Hematopoietic multipotent progenitor cell (in vitro differentiated cells): ENCODE data around the gene AFF2. TPM values are rescaled to one million over a fixed set of nuclear protein-coding genes. Genes with fewer than 3 reads are reported as not detected.

Source experiments
- DNase-seq, 3 donors: peaks; one replicate each; pipeline ENCODE4 v3.0.0-alpha.2; 2011 to 2015; ENCODE audit warnings: low read depth in 2 of 3, low spot score in 2 of 3
- total RNA-seq: library from RNA; depleted of rRNA; stranded (reverse); fragments of >200 nt; gene quantifications from one replicate; pipeline ENCODE4 v1.2.3, GENCODE V29; 2012

AFF2 gene
- 2.7 TPM for total RNA-seq

DNA sequence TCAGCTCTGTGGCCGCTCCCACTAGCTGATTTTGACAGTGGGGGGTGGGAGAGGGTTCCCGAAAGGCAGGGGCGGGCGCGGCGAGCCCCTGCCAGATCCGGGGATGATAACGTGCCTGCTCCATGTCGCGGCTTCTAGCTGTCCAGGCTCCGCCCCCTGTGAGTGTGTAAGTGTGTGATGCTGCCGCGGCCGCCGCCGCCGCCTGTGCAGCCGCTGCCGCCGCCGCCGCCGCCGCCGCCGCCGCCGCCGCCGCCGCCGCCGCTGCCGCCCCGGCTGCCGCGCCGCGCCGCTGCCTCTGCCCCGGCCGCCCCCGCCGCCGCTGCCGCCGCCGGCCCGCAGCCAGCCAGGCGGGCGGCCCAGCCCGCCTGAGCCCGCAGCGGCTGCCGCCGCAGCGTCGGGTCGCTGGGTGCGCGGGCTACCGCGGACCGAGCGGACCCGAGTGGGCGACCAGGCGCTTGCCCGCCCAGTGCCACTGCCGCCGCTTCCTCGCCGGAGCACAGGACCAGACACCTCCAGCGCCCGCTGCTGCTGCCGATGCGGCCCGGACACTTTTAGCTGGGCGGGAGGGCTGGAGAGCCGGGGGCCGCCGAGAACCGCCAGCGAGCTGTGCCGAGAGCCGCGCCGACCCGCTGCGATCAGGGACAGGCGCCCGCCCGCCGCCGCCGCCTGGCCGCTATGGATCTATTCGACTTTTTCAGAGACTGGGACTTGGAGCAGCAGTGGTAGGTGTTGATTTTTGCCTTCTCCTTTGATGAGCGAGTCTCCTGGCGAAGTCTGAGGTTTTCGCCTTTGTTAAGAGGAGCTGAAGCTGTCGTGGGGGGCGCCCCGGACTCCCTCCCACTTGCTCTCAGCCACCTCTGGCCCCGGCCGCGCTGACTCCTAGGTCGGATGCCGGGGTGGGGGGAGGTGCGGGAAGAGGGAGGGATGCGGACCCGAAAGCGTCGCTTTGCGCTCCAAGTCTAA, at the start of gene AFF2:
Gene AFF2, plus strand, starts transcription at position 195 of the 963 bp plus-strand sequence. Its CDS starts 481 bp downstream, at position 676.
- DNase-seq, result peak in 2 of 3 donors; percentile 40 to 56

DNA sequence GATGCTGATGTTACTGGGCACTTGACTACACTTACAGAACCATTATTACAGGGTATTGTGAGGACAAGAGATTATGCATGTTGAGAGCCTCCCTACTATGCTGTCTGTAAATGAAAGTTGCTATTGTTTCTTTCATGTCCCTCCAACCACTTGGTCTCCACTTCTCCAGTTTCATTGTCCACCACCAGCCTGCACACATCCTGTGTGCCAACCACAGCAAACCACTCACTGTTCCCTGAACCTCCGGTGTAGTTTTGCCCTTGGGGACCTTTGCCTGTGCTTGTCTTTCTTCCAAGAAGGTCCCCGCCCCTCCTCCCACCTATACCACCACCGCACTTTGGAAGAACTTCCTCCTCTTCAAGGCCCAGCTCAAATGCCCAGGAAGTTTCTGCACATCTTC, 43.1 kb upstream of the AFF2 start:
- DNase-seq, result no peak

DNA sequence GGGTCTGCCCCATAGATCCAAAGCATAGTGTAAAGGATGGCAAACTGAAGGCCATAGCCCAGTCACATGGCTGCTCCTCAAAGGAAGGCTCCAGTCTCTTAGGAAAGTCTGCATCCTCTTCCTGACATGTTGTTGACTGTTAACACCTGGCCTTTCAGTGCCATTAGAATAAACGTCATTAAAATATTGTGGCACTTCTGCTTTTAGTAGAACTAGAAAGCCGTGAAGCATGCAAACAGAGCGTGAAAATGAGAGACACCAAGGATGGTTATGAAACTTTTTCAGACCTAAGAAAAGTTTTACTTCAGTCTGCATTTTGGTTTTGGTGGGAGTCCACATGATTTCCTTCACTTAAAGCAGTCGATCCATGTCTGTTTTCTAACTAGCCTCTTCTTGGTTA, 41.1 kb upstream of the AFF2 start:
- peak in 1 of 3 donors; percentile 19 for DNase-seq

DNA sequence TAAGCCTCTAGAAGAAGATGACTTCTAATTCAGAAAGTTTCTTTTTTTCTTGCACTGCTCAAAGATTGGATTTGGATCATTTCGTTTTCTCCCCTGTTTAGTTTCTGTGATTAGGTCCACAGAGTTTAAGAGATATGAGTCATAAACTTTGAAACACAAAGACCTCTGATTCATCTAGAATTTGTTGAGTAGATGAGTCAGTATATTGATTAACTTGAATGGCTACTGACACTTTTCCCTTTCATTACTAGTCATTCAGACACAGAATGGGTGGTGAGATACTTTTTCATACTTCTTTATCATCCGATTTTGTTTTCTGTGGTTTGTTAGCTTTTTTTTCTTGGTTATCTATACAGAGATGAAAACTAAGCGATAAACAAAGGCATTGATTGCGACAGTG, 34.1 kb upstream of the AFF2 start:
- no peak for DNase-seq

DNA sequence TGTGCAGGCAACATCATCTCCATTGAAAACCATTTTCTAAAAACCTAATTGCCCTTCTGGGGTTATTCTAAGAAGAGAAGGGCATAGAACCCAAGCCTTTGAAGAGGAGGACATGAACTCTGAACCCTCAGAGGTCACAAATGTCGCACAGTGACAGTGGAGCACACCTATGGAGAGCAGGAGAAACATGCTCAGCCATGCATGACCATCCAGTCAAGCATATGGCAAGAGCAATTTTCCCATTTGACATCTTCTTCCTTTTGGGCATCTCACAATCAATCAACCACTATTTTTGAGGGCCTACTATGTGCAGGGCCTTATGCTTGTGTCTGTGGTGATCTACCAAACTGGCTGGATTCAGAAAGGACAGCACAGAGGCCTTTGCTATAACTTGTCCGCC, 30.1 kb upstream of the AFF2 start:
- DNase-seq, result no peak

DNA sequence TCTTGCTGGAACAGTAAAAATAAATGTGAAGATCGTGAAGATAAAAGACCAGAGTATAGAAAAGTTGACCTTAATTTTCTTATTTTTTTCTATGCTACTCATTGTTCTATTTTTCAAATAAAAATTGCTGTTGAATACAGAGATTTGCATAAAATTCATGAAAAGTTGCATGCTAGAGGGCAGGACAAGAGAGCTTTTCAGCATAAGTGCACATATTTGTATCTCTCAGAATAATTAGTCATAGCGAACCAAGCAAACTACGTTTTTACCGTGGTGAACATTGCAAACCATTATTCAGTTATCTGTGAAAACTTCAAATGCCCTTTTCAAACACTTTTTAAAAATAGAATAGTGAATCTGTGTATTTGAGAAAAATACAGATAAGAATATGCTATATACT, 26.4 kb upstream of the AFF2 start:
- DNase-seq, result no peak

DNA sequence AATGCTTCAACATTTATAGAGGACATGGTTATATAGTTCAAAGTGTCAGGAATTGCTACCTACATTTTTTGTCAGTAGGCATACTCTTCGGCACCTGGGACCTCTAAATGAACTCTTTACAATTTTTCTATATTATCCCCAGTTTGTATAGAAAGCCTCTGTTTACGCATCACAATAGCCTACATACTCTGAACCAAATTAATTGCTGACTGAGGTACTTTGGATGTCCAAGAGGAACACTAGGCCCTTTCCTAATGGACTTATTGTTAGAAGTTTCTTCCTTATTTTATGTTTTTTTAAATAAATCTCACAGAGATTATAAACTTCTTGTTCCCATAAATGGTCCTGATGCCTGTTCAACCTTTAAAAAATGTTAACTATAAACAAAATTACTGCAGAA, 8.4 kb upstream of the AFF2 start:
- no peak for DNase-seq

DNA sequence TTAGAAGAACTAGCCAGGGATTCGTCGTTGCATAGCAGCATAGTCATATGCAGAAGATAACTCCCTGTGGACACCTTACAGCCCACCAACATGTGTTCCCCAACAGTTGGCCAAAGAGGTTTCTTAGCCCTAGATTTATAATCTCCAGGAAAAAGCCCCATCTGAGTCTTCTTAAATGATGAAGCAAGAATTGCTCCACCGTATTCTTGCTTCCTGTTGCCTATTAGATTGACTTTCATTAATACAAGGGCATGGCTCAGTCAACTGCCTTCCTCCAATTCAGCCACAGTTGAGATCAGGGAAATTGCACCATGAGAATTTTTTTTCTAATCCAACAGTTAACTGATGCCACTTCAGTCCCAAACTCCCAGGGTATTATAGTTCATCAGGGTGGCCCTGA, 5.2 kb upstream of the AFF2 start:
- no peak for DNase-seq

DNA sequence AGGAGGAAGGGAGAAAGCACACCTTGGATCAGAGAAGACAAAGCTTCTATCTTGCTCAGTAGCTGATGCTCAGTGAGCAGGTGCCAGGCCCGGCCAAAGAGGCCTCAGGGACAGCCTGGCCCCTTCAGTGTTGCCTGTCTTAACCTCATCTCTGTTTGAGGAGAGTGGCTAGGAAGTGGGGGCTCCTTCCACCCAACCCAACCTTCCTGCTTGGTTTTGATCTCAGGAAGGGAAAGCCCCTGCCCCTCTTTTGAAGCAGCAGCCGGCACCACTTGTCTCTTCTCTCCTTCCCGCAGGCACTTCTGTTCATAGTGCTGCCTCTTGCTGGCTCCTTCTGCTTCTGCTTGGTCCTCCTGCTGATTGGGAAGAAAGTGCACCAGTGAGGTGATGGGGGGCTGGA, 2.4 kb upstream of the AFF2 start:
- peak in 1 of 3 donors; percentile 25 for DNase-seq

DNA sequence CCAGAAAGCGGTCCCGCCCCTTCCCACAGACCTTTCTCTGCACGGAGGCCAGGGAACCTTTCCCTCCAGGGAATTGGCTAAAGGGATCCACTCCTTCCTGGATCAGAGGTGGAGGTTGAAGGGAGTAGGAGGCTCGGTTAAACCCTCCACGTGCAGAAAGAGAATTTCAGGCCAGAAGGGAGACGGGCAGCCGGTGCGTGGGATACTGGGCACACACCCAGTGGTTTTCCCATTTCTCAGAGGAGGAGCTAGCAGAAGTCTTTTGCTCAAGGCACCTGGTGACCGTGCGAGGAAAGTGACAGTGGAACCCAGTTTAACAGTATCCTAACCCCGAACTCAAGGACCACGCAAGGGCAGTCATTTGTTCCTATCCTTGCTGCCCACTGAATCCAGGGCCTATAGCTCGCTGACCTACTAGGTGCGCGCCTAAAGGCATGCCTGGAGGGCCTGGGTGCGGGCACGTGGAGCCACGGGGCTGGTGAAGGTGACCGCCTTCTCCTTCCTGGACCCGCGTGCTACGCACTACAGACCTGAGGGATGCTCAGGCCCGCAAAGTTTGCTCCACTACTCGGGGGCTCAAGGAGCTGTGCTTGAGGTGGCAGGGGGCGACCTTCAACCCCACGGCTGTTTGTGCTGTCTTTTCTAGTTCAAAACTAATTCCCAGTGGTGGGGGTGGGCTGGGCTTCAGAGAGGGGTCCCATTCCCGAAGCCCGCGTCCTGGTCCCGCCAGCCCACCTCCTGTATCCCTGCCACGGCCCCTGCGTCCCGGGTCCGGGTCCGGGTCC, 587 bp upstream of the AFF2 start:
- no peak for DNase-seq

DNA sequence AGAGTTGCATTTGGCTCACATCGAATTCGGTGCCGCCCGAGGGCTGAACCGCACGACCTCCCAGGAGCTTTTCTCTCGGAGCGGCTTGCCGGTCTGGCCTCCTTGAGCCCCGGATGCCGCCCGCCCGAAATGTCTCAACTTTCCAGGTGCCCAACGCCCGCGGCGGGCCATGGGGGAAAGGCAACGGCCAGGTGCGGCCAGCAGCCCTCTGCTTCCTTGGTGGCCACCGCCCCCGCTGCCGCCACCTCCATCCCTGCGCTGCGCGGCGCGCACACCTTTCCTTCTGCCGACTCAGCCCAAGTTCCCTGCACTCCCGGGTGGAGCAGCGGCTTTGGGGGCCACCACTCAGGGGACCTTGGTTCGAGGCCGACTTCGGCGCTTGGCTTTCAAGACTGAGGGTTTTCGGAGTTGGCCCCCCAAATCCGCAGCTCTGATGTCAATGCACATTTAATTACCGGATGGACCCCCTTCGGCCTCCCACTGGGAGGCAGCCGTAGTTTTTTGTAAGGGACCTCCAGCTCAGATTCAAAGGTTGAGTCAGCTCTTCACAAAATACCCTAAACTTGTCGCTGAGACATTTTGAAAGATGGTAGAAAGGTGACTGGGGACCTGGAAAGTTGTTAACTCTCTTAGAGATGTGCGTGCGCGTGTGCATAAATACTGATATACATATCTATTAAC, 1.1 kb downstream of the AFF2 start:
- DNase-seq, result no peak

DNA sequence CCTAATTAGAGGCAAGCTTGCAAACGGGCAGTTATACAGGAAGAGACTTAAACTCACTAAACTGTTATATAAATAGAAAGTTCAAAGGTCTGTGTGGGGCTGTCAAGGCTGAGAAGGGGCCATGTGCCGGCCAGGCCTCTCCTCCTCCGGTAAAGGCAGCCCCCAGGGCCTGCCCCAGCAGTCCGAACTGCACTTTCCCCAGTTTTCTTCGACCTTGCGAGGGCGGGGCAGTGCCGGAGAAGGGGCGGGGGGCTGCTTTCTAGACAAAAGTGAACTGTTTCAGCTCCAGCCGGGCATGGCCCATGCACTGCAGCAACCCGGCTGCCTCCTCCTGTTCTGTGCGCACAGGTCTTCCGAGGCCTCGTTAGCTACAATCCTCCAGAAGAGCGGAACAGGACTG, 4.1 kb downstream of the AFF2 start:
- no peak for DNase-seq

DNA sequence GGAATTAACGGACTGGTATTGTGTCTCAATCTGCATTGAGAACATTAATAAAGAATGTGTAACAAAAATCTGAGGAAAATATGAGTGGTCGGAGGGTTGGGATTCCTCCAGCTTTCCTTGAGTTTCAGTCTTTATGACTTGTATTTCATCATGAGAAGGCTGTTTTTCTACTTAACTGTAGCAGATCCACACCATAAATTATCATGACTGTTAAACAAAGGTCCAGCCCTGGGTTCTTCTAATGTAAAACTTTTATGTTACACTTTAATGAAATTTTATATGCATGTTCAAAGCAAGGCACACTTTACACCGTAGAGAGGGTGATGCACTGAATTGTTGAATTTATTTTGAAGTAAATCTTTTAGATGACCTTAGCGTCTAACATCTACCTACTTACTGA, 7.0 kb downstream of the AFF2 start:
- DNase-seq, result no peak

DNA sequence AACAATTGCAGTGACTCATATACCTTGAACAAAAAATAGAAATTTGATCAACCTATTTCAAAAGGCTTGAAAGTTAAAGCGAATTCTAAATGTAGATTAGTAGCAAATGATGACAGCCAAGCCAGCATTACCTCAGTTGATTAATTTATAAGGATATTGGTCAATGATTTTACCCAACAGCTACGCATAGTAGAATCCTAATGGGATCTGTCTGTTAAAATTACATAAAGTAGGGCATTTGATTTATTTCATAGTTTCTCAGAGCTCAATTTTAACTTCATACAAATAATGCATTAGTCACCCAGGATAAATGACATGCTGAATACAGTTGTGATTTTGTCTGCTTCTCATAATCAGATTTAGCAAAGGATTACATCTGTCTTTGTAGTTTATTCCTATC, 12.0 kb downstream of the AFF2 start:
- no peak for DNase-seq

DNA sequence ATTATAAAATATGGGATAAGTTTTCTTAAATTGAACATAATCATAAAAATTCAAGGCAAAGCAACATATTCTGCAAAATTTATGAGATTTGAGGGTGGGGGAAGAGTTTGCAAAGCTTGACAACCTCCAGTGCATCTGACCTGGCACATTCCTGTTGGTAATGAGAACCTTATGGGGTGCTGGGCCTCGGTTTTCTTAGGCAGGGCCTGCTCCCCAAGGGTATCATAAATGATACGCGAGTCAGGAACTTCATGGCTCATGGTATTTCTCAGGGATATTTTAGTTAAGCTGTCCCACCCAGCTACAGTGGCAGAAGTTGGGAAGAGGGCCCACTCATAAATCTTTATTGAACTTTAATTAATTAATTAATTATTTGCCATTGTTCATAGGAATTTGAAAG, 13.2 kb downstream of the AFF2 start:
- no peak for DNase-seq

DNA sequence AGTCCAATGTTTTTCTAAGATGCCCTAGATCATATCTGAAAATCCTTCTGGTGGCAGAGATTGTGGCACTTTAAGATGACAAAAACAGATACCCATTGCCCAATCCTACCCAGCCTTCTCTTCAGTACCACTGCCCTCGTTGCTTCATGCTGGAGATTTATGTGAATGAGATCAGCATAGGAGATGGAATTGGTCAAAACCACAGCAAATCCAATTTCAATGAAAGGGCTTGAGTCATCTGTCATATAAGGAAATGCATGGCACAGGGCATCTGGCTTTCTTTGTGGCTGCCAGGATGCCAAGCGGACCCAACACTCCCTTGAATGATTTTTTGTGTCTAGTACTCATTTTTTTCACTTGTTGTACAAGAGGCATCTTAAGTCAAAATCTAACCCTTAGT, 16.8 kb downstream of the AFF2 start:
- DNase-seq, result no peak

DNA sequence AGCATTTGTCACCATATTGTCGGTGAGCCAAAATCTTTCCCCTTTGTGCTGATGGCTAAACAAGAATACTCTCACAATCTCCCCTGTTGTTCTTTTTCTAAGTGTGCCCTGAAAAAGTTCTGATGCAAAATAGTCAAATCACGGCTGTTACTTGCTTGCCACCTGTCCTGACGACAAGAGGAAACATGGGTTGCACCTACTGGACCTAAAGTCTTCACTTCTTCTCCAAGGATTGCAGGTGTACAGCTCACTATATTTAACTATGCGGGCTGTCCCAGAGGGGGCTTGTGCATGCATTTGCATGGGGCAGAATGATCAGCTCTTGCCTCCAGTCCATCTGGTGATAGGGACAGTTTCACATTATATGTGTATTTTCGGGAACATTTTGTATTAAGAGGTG, 21.6 kb downstream of the AFF2 start:
- DNase-seq, result no peak

DNA sequence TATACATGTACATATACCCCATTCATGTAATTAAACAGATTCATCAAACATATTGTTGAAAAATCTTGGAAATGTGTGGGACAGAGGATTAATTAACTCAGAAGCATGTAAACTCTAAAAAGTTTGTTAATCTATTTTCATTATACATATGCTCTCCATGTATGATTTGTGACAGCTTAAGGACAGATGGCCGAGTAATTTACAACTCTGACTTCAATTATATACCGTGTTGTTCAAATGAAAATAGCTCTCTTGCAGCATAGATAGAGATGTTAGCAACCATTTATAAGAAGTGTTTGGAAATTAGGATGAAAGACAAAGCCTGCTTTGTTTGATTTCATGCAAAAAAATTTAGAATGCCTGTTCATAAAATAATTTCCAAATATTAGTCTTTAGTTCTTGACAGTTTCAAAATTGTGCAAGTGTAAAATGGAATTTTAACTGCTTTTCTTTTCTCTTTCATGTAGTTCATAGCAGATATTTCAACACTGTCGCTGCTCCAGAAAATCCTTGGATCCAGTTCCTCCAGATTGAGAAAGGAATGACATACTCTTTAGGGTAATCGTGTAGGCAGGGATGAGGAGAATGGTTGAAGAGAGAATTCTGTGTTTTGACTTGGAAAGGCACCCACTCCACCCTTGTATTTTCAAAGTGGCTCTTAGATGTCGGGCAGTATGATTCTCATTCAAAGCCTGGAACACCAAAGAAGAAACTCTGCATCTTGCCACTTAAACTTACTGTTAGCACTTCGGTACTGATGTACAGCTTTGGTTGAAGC, 23.1 kb downstream of the AFF2 start:
- DNase-seq, result no peak

DNA sequence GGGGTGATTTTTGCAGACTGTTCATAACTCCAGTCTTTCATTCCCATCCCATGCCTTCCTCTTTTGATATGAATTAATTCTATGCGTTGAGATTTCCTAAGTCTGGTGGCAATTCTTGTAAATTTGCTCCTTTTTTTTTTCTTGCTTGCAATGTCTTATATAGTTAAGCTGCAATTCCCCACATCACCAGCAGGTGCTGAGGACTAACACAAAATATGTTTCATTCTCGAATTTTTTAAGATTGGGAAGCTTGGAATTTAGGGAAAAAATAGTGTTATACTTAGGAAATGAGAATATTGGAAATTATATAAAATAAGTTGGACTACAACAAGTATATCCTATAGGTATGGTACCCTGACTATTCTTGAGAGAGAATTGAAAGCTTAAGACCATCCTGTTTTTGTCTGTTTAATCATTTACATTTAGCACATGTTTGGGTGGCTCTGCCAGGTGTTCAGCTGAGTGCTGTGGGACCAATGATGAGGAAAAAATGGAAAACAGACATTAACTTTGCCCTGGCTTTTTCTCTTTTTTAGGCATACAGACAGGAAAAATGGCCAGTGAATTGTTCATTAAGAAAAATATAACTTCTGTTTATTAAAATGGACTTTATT, 30.2 kb downstream of the AFF2 start:
- DNase-seq, result peak in 2 of 3 donors; percentile 14 to 37

DNA sequence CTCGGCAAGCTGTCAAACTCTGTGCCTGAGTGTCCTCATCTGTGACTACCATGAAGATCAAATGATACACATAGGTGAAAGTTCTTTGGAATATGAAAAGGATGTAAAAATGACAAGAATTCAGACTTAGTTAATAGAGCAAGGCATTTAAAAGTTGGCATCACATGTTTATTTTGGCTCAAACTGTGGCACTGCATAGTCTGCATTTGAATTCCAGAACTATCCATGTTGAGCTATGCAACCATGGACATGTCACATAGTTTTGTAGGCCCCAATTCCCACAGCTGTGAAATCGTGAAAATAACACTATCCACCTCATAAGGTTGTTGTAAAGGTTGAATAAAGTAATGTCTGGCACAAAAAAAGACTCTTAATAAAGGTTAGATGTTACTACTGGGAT, 33.9 kb downstream of the AFF2 start:
- no peak for DNase-seq
